ENCODE measurements around the gene COL12A1. TPM values are rescaled to one million over a fixed set of nuclear protein-coding genes. Genes with fewer than 3 reads are reported as not detected.

The COL12A1 gene
- total RNA-seq: not detected

DNA sequence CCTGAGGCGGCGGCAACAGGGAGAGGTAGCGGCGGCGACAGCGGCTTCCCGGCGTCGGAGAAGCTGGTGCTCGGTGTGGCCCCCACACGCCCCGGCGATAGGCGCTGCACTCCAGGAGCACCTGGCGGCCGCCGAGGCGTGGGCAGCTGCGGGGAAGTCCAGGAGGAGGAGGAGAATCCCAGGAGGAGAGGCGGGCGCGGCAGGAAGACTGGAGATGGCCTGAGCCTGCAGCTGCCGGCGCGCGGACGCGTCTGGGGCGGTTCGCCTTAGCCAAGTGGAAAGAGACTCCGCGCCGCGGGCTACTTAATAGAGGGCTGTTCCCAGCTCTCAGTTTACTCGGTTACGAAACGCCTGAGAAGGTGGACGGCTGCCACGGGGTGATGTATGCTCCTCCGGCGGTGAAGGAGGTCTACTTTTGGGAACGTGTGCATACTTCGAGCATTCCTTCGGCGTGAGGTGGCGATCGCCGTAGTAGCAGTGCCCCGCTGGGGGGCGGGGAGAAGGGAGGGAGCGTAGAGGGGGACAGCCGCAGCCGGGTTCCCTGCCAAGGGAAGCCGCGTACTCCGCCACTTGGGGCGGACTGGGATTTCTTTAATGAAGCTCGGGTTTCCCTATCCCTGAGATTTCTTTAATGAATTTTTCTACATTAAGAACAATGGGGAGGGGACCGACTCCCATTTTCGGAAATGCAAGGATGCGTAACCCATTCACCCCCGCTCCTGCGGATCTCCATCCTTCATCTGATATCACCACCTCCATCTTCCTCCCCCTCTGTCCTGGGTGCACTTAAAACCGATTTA lies at the start of gene COL12A1:
Gene COL12A1, minus strand, starts transcription at position 278 of the 800 bp plus-strand sequence. CDS start 3,261 bp downstream, outside the sequence.
- Mint-ChIP-seq H3K36me3 (ENCODE audit: low read depth) (no peaks in the 10 kb centered on the region), H3K4me1 (peaks cover 50% of the 10 kb centered on the region), H3K4me3 (peak within 1 kb of the TSS; percentile 43), H3K27ac (peak within 1 kb of the TSS; percentile 11), H3K9me3 (no peaks in the 10 kb centered on the region), H3K27me3 (peaks cover 84% of the 10 kb centered on the region)
- ChIA-PET POLR2A (no interaction called here), CTCF (interaction anchor here (0.5 kb wide), 1 partner anchor 1228 kb away, joined by 6 read pairs; no protein-coding TSS in a partner anchor)
- DNase-seq: no peak

DNA sequence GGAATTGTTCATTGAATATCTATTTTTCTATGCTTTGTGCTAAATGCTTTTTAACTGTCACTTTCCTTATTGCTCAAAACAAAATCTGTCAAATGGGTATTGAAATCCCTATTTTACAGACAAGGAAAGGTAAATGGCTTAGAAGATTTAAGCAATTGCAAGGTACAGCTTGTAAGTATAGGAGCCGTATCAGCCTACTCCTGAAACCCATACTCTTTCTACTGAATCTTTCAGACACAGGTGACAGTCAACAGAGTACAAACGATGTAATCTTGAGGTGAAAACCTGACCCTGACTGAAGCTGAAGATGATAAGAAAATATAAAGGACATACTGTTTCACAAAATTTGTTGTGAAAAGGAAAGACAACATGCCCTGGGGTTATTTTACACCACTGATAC lies 44.7 kb upstream of the COL12A1 start:
- H3K36me3 Mint-ChIP-seq (ENCODE audit: low read depth): peaks cover 11% of the 10 kb centered on the region
- H3K4me1 Mint-ChIP-seq: no peaks in the 10 kb centered on the region
- peaks cover 19% of the 10 kb centered on the region for H3K27me3 Mint-ChIP-seq
- ChIA-PET CTCF (interaction anchor here (0.9 to 1.2 kb wide), 2 partner anchors 12 to 20 kb away, joined by 3 to 4 read pairs; no protein-coding TSS in a partner anchor), POLR2A (no interaction called here)
- no peak overlapping the region for H3K4me3 Mint-ChIP-seq
- no peak overlapping the region for H3K27ac Mint-ChIP-seq
- H3K9me3 Mint-ChIP-seq: no peaks in the 10 kb centered on the region
- no peak for DNase-seq

DNA sequence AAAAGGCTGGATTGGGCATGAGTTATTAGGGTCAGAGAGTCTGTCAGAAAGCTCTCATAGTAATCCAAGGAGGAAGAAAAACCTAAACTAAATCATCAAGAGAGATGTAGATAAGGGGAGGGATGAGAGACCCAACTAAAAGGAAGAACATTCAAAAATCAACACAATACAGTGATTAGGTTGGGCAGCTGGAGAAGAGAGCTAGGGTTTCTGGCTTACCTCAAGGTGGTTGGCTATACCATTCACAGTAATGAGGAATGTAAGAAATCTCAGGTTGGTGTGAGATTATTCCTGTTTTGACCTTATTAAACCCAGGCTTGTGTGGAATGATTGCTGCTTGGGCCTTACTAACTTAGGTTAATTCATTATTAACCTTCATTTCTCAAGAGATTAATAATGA lies 44.0 kb upstream of the COL12A1 start:
- H3K27me3 Mint-ChIP-seq: peaks cover 21% of the 10 kb centered on the region
- CTCF ChIA-PET: interaction anchor here (0.9 to 1.2 kb wide), 2 partner anchors 11 to 20 kb away, joined by 3 to 4 read pairs; no protein-coding TSS in a partner anchor

DNA sequence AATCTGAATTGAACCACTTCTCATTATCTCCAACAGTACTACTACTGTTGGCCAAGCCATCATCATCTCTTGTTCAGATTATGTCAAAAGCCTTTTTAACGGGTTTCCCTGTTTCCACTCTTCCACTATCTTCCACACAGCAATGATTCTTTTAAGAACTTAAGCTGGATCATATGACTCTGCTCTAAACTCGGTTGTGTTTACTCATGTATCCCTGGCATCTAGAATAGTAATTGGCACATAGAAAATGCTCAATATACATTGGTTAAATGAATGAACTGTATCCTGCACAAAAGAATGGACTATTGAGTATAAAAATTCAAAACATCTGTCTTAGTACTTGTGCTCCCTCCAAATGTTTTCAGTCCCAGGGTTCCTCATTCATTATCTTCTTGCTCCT lies 40.5 kb upstream of the COL12A1 start:
- Mint-ChIP-seq H3K27ac (no peak overlapping the region), H3K4me3 (no peak overlapping the region), H3K9me3 (peaks cover 2% of the 10 kb centered on the region), H3K4me1 (peaks cover 19% of the 10 kb centered on the region), H3K36me3 (ENCODE audit: low read depth) (peaks cover 10% of the 10 kb centered on the region), H3K27me3 (peaks cover 21% of the 10 kb centered on the region)
- ChIA-PET CTCF (no interaction called here), POLR2A (no interaction called here)
- DNase-seq: no peak

More for the DNA sequence above, 44.0 kb upstream of the COL12A1 start:
- DNase-seq: no peak
- peaks cover 10% of the 10 kb centered on the region for H3K36me3 Mint-ChIP-seq (ENCODE audit: low read depth)
- H3K27ac Mint-ChIP-seq: no peak overlapping the region
- peaks cover under 1% of the 10 kb centered on the region for H3K4me1 Mint-ChIP-seq
- POLR2A ChIA-PET: no interaction called here
- no peaks in the 10 kb centered on the region for H3K9me3 Mint-ChIP-seq
- no peak overlapping the region for H3K4me3 Mint-ChIP-seq

DNA sequence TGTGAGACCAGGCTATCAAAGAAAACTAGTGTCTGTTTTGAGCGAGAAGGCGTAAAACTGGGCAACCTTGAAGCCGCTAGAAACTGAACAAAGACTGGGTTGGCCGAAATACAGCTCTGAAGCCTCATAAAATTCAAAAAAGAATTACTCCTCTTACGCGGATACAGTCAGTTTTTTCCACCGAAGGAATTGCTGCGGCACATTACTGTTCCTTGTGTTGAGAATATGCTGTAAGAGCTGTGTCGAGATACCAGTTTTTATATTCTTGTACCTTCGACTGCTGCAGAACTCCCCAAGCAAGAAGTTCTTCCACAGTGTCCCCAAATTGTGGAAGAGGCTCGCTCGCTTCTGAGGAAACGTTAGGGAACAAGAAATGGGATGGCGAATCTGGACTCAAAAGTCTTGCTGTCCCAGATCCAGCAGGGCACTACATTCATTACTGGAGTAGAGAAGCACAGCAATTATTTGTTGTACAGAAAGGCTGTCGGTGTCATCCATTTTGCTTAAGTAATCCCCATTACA lies 38.3 kb upstream of the COL12A1 start:
- Mint-ChIP-seq H3K4me1 (peaks cover 29% of the 10 kb centered on the region), H3K27ac (peak overlapping the region; percentile 99), H3K9me3 (peaks cover 2% of the 10 kb centered on the region), H3K36me3 (ENCODE audit: low read depth) (peaks cover 27% of the 10 kb centered on the region), H3K27me3 (peaks cover 21% of the 10 kb centered on the region), H3K4me3 (peak overlapping the region; percentile 98)
- ChIA-PET CTCF (interaction anchor here (1.6 kb wide), 1 partner anchor 17 kb away, joined by 3 read pairs; no protein-coding TSS in a partner anchor), POLR2A (no interaction called here)
- DNase-seq: no peak

DNA sequence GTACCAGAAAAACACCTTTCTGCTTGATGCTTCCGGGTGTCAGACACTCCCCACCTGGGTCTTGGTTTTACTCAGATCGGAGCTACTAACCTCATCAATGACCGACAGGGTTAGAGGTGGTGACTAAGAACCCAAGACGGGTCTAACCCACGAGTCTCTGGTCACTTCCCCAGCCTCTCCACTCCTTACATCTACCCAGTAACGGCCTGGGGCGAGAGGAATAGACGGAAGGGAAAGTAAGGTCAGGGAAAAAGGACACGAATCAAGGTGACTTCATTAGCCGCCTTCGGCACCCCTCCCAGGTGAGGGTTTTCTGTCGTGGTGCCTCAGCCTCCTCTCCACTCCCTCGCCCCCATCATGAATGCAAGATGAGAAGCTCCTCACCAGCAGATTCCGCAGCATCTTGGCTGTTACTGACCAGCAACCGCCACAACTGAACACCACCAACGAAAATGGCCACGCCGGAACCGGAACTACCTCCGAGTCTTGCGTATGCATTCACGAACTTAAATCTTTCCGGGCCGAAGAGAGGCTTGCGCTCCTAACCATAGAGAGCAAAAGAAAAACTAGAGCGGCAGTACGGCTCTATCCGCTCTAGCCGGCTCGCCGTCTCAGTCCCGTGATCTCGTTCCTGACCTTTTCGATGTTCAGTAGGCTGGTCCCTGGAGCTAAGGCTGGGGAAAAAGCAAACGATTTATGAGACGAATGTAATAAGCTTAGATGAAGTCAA lies 37.6 kb upstream of the COL12A1 start, which contains the start of gene COX7A2:
Gene COX7A2, minus strand, starts transcription at position 469 of the 730 bp plus-strand sequence. Its CDS starts 67 bp downstream, at position 402.
- H3K4me1 Mint-ChIP-seq: peaks cover 29% of the 10 kb centered on the region
- H3K27ac Mint-ChIP-seq: peak within 1 kb of the TSS; percentile 99
- ChIA-PET POLR2A (no interaction called here), CTCF (interaction anchor here (0.7 to 1.6 kb wide), 3 partner anchors 17 to 40 kb away, joined by 3 to 4 read pairs (median 3); partner anchors contain the start of gene TMEM30A)
- peaks cover 32% of the 10 kb centered on the region for H3K36me3 Mint-ChIP-seq (ENCODE audit: low read depth)
- H3K27me3 Mint-ChIP-seq: peaks cover 21% of the 10 kb centered on the region
- peak within 1 kb of the TSS; percentile 98 for H3K4me3 Mint-ChIP-seq
- peaks cover 2% of the 10 kb centered on the region for H3K9me3 Mint-ChIP-seq
- peak; percentile 91 for DNase-seq

DNA sequence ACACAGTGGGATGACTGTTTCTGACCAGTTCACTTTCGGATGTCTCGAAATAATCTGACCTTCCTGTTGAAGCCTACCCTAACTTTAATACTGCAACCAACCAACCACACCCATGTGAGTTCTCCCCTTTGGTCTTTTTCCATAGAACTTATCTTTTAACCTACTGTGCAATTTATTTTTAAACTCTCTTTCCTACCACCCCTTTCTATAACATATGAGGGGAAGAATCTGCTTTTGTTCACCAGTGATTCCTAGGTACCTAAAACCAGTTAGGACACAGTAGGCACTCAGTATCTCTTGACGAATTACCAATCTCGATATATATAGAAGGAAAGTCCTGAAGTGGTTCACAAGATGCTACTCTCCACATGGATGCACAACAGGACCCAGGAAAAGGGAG lies 30.8 kb upstream of the COL12A1 start:
- Mint-ChIP-seq H3K27ac (no peak overlapping the region), H3K4me1 (peaks cover 12% of the 10 kb centered on the region), H3K36me3 (ENCODE audit: low read depth) (peaks cover 36% of the 10 kb centered on the region), H3K4me3 (no peak overlapping the region), H3K27me3 (no peaks in the 10 kb centered on the region), H3K9me3 (no peaks in the 10 kb centered on the region)
- DNase-seq: no peak
- POLR2A ChIA-PET: no interaction called here
- CTCF ChIA-PET: no interaction called here

DNA sequence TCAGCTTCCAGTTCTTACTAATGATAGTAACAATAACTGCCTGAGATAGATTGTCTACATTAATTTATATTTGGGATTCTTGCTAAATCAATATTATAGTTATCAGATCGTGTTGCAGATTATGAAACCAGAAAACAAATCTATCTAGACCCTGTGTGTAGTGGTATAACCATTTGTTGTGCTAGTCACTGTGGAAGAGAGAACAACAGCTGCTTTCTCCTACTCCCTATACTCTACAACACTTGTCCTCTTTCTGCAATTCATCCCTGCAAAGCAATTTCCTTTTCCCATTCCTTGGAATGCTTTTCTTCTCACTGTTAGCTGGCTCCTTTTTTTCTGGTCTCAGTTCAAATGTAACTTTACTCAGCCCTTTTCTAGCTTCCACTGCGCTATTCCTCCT lies 29.4 kb upstream of the COL12A1 start:
- Mint-ChIP-seq H3K4me3 (no peak overlapping the region), H3K27me3 (no peaks in the 10 kb centered on the region), H3K9me3 (no peaks in the 10 kb centered on the region), H3K27ac (no peak overlapping the region), H3K4me1 (peaks cover 4% of the 10 kb centered on the region), H3K36me3 (ENCODE audit: low read depth) (peaks cover 27% of the 10 kb centered on the region)
- DNase-seq: no peak
- ChIA-PET CTCF (no interaction called here), POLR2A (no interaction called here)

DNA sequence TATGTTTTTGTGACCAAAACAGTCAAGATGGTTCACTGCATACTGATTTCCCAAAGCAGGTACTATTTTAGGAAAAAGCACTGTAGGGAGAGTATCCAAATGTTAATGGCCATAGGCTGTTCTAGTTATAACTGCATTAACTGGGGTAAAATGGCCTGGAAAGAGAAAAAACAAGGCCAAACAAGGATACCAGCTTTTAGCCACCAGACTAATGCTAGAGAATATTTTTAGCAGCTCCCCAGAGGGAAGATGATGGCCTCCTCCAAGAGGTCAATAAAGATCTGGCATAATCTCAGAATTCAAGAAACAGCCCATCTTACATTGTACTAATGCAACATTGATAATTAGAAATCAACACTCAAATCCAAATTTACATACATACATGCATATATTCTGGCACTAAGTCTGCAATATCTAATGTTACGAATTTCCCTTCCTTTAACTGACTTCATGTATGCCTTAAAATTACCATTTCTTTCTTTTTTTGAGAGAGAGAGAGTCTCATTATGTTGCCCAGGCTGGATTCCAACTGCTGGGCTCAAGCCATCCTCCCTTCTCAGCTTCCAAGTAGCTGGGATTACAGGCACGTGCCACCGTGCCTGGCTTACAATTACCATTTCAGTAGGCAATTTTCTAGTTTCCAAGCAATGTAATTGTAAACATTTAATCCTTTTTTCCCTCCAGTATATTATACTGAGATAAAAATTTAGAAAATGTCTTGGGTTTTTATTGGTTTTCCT lies 28.4 kb upstream of the COL12A1 start:
- Mint-ChIP-seq H3K36me3 (ENCODE audit: low read depth) (peaks cover 18% of the 10 kb centered on the region), H3K4me3 (no peak overlapping the region), H3K27ac (no peak overlapping the region), H3K4me1 (no peaks in the 10 kb centered on the region), H3K9me3 (no peaks in the 10 kb centered on the region), H3K27me3 (no peaks in the 10 kb centered on the region)
- ChIA-PET POLR2A (no interaction called here), CTCF (no interaction called here)
- DNase-seq: no peak

DNA sequence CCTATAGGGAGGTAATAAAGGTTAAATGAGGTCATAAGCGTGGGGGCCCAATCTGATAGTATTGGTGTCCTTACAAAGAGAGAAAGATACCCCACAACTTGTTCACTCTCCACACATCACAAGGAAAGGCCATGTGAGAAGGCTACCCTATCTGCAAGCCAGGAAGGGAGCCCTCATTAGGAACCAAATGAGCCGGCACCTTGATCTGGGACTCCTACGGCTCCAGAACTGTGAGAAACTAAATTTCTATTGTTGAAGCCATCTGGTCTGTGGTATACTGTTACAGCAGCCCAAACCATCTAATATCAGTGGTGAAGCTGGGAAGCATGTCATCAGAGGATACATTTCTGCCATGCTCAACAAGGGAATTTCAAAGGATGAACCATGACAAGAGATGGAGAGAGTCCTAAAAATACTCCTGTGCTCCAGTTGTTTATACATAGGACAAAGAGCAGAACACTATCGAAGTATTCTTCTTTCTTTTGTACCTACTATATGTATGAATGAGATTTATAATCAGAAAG lies 27.3 kb upstream of the COL12A1 start:
- H3K4me3 Mint-ChIP-seq: no peak overlapping the region
- ChIA-PET POLR2A (no interaction called here), CTCF (interaction anchor here (0.6 kb wide), 1 partner anchor 278 kb away, joined by 3 read pairs; no protein-coding TSS in a partner anchor)
- no peak for DNase-seq
- no peaks in the 10 kb centered on the region for H3K9me3 Mint-ChIP-seq
- H3K36me3 Mint-ChIP-seq (ENCODE audit: low read depth): peaks cover 12% of the 10 kb centered on the region
- H3K27ac Mint-ChIP-seq: no peak overlapping the region
- H3K27me3 Mint-ChIP-seq: no peaks in the 10 kb centered on the region
- no peaks in the 10 kb centered on the region for H3K4me1 Mint-ChIP-seq

DNA sequence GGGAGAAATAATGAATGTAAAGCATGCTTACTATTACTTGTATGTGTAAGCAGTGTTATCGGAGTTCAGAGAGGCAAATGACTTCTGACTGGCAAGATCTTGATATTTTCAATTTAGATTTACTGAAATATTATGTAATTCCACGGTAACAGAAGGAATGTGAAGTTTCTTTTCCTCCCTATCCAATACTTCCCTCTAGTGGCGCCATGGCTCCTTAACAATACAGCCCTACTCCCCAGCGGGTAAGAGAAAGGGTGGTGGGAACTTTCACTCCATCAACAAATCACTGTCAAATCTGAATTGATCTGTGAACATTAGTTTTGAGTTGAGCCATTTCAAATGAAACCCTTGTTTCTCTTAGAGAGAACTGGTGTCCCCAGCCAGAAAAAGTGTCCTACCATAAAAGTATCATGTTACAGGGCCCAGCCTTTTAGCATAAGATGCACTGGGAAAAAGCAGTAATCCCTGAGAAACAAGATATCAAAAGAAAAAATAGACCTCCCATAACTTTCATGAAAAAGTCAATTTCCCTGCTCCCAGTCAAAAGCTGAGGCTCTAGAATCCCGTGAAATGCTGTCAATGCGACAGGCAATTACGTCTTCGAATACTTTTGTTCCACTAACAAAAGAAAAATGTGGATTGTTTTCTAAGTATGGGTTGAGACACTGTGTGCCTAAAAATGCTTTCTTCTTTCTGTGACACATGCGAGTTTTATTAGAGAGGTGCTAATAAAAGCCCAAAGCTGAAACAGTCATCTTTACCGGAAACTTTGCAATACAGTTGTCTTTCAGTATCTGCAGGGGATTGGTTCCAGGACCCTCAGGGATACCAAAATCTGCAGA lies 24.9 kb upstream of the COL12A1 start:
- H3K27ac Mint-ChIP-seq: no peak overlapping the region
- H3K4me1 Mint-ChIP-seq: no peaks in the 10 kb centered on the region
- H3K36me3 Mint-ChIP-seq (ENCODE audit: low read depth): no peaks in the 10 kb centered on the region
- ChIA-PET CTCF (no interaction called here), POLR2A (no interaction called here)
- H3K4me3 Mint-ChIP-seq: no peak overlapping the region
- peaks cover 6% of the 10 kb centered on the region for H3K27me3 Mint-ChIP-seq
- no peaks in the 10 kb centered on the region for H3K9me3 Mint-ChIP-seq
- no peak for DNase-seq

Data from activated CD4-positive, alpha-beta T cell treated with anti-CD3 and anti-CD28 coated beads, Interleukin-2, amount 10 ng/mL, durations not matched to agents 7 days and 5 days (primary cell).